GM18498 (cell line): ENCODE results near the gene MAN2B1.
"Not testable (repeated sequence)": the region's sequence is repeated elsewhere in the genome, so short reads cannot be mapped to it uniquely, and the experiment has no call there.

Experiments used
- ATAC-seq: cut with Tn5 transposase; IDR thresholded peaks from one replicate; pipeline ENCODE4 v1.9.1; 2021; ENCODE audit warnings: mild to moderate bottlenecking, moderate library complexity; ENCODE audit not compliant: unreplicated experiment

The MAN2B1 gene

GRCh38 chr19:12664406-12665280, 1.9 kb downstream of the MAN2B1 start:
- no peak for ATAC-seq

GRCh38 chr19:12660980-12661379, 5.6 kb downstream of the MAN2B1 start:
- ATAC-seq: no peak

- no peak for ATAC-seq
These were observed 8.6 kb downstream of the MAN2B1 start for GRCh38 chr19:12657966-12658365.

- no peak for ATAC-seq
These were observed 9.5 kb downstream of the MAN2B1 start for GRCh38 chr19:12656899-12657571.

- ATAC-seq: no peak
These were observed 11.0 kb downstream of the MAN2B1 start for GRCh38 chr19:12655546-12655945.

GRCh38 chr19:12652219-12652618, 14.3 kb downstream of the MAN2B1 start:
- no peak for ATAC-seq

- ATAC-seq: no peak
These were observed 16.6 kb downstream of the MAN2B1 start for GRCh38 chr19:12649941-12650340.

GRCh38 chr19:12648088-12648487, 18.5 kb downstream of the MAN2B1 start:
- no peak for ATAC-seq

GRCh38 chr19:12647490-12648071, 19.0 kb downstream of the MAN2B1 start:
- no peak for ATAC-seq

- no peak for ATAC-seq
These were observed 19.5 kb downstream of the MAN2B1 start for GRCh38 chr19:12647047-12647446.

GRCh38 chr19:12646551-12646950, 20.0 kb downstream of the MAN2B1 start:
- ATAC-seq: no peak

- not testable (repeated sequence) for ATAC-seq
These were observed 22.8 kb downstream of the MAN2B1 start for GRCh38 chr19:12643716-12644115.

GRCh38 chr19:12642506-12642905, 24.0 kb downstream of the MAN2B1 start:
- no peak for ATAC-seq

GRCh38 chr19:12641456-12641855, 25.1 kb downstream of the MAN2B1 start:
- no peak for ATAC-seq

- ATAC-seq: no peak
These were observed 26.5 kb downstream of the MAN2B1 start for GRCh38 chr19:12639901-12640613.

- no peak for ATAC-seq
These were observed 27.8 kb downstream of the MAN2B1 start for GRCh38 chr19:12638611-12639182.

GRCh38 chr19:12636631-12637030, 29.9 kb downstream of the MAN2B1 start:
- ATAC-seq: no peak

- no peak for ATAC-seq
These were observed 37.3 kb downstream of the MAN2B1 start for GRCh38 chr19:12629215-12629614.

- no peak for ATAC-seq
These were observed 38.2 kb downstream of the MAN2B1 start for GRCh38 chr19:12628040-12629022.

GRCh38 chr19:12626958-12627357, 39.6 kb downstream of the MAN2B1 start:
- no peak for ATAC-seq
